Aortic smooth muscle cell (primary cell): ENCODE data around the gene MPLKIP. TPM values are rescaled to one million over a fixed set of nuclear protein-coding genes. Genes with fewer than 3 reads are reported as not detected.

Experiments
- total RNA-seq: library from RNA; depleted of rRNA; stranded (reverse); fragments of >200 nt; gene quantifications from 2 replicates; pipeline ENCODE4 v1.2.3, GENCODE V29; 2014

Gene MPLKIP
- 9.5 and 10.4 TPM in 2 replicates for total RNA-seq

GRCh38 chr7:40134428-40135316, at the start of gene MPLKIP, which contains the start of gene SUGCT:
MPLKIP (minus strand) TSS chr7:40134622; CDS start chr7:40134567, 55 bp downstream.
SUGCT (plus strand) TSS chr7:40135005.

Other genes with a start within 250 kb of the MPLKIP start
- gene CDK13, start 184.4 kb downstream of the MPLKIP start, total RNA-seq = 41.6 and 50.4 TPM in 2 replicates
- 14.7 and 23.6 TPM in 2 replicates for gene SUGCT, start 383 bp upstream of the MPLKIP start, total RNA-seq